OCI-LY7 (cell line): ENCODE data around the gene ALOXE3. TPM values are rescaled to one million over a fixed set of nuclear protein-coding genes. Genes with fewer than 3 reads are reported as not detected.
A peak's percentile ranks its signal among the peaks of the same experiment; 100 is the strongest.

Source experiments
- BruUV-seq: library from RNA; stranded (reverse); fragments of 400-500 nt; replicated peaks from 2 replicates; lab custom pipeline; 2021; lab: Mats Ljungman, UMichigan
- CTCF ChIA-PET: fragments of 300-600 bp; sonication (Branson Sonifier 250); formaldehyde crosslinking; loops from one replicate; lab custom pipeline; 2022; ENCODE audit warnings: antibody characterized with exemption; ENCODE audit not compliant: unreplicated experiment; lab: Charles Lee
- POLR2A ChIA-PET: fragments of 300-600 bp; sonication (Branson Sonifier 250); formaldehyde crosslinking; loops from one replicate; lab custom pipeline; 2022; ENCODE audit warnings: antibody characterized with exemption; lab: Charles Lee
- DNase-seq: peaks from one replicate; pipeline ENCODE4 v3.0.0-alpha.2; 2015; ENCODE audit warnings: low spot score
- H2AFZ ChIP-seq: fragments of 200-600 bp; sonication (generic), shearing (Covaris generic); 2 replicates; pipeline ENCODE4 v1.6.1; 2014; ENCODE audit warnings: mild to moderate bottlenecking, antibody characterized with exemption, low read length, moderate library complexity
- H3K27ac ChIP-seq: fragments of 200-600 bp; sonication (generic); 2 replicates; pipeline ENCODE4 v1.5.1; 2014; ENCODE audit warnings: mixed run types, low read depth, mild to moderate bottlenecking, moderate library complexity, low read length, inconsistent platforms; ENCODE audit not compliant: poor library complexity, severe bottlenecking
- H3K36me3 ChIP-seq: fragments of 200-600 bp; sonication (generic); 2 replicates; pipeline ENCODE4 v1.6.1; 2014; ENCODE audit warnings: mild to moderate bottlenecking, antibody characterized with exemption, low read length, moderate library complexity, mixed read lengths; ENCODE audit not compliant: insufficient read depth
- H3K4me1 ChIP-seq: fragments of 200-600 bp; sonication (generic); 2 replicates; pipeline ENCODE4 v1.5.1; 2014; ENCODE audit warnings: mild to moderate bottlenecking, low read length; ENCODE audit not compliant: insufficient read depth, poor library complexity, severe bottlenecking
- H3K4me2 ChIP-seq: fragments of 200-600 bp; sonication (generic); 2 replicates; pipeline ENCODE4 v1.6.1; 2014; ENCODE audit warnings: mild to moderate bottlenecking, low read length
- H3K4me3 ChIP-seq: fragments of 200-600 bp; sonication (generic); 2 replicates; pipeline ENCODE4 v1.5.1; 2014; ENCODE audit warnings: mild to moderate bottlenecking, low read depth, low read length; ENCODE audit not compliant: poor library complexity, severe bottlenecking
- H3K79me2 ChIP-seq: fragments of 200-600 bp; sonication (generic); 2 replicates; pipeline ENCODE4 v1.6.1; 2016; ENCODE audit warnings: low read depth, mild to moderate bottlenecking, low read length, moderate library complexity, mixed read lengths; ENCODE audit not compliant: insufficient read depth
- H3K9me2 ChIP-seq: fragments of 200-600 bp; sonication (generic); 2 replicates; pipeline ENCODE4 v1.6.1; 2016; ENCODE audit warnings: mild to moderate bottlenecking, low read length, mixed read lengths; ENCODE audit not compliant: insufficient read depth
- H3K9me3 ChIP-seq: fragments of 200-600 bp; sonication (generic); 2 replicates; pipeline ENCODE4 v1.6.1; 2014; ENCODE audit warnings: mild to moderate bottlenecking, mixed run types, low read length, mixed read lengths
- H4K20me1 ChIP-seq: fragments of 200-600 bp; sonication (generic); 2 replicates; pipeline ENCODE4 v1.6.1; 2014; ENCODE audit warnings: mild to moderate bottlenecking, antibody characterized with exemption, low read length, moderate library complexity, mixed read lengths; ENCODE audit not compliant: insufficient read depth
- CTCF ChIP-seq: fragments of 200-600 bp; sonication (generic); conservative IDR thresholded peaks from 2 replicates; pipeline ENCODE4 v1.5.1; 2014; ENCODE audit warnings: mild to moderate bottlenecking, antibody characterized with exemption, low read length, moderate library complexity, mixed read lengths
- EZH2phosphoT487 ChIP-seq: fragments of 200-600 bp; sonication (generic); IDR thresholded peaks from 2 replicates; pipeline ENCODE4 v1.6.1; 2018; ENCODE audit warnings: low read depth, borderline replicate concordance, mild to moderate bottlenecking, mixed run types, antibody characterized with exemption, low read length, moderate library complexity, mixed read lengths
- intact Hi-C: fragments of 100-400 bp; cut with micrococcal nuclease; formaldehyde crosslinking; loops from one replicate; pipeline ENCODE4 v1.10.0; 2022; ENCODE audit not compliant: unreplicated experiment
- total RNA-seq, 2 experiments: library from RNA; depleted of rRNA in 1 of 2; stranded (reverse); fragments of >200 nt in 1 of 2; shearing (Covaris generic) in 1 of 2; gene quantifications; 2 replicates each; pipeline ENCODE4 v1.2.3, GENCODE V29; 2014 to 2022

The ALOXE3 gene
- total RNA-seq, 2 experiments from 2014 or later, result 0.10 TPM; not detected in 1

DNA sequence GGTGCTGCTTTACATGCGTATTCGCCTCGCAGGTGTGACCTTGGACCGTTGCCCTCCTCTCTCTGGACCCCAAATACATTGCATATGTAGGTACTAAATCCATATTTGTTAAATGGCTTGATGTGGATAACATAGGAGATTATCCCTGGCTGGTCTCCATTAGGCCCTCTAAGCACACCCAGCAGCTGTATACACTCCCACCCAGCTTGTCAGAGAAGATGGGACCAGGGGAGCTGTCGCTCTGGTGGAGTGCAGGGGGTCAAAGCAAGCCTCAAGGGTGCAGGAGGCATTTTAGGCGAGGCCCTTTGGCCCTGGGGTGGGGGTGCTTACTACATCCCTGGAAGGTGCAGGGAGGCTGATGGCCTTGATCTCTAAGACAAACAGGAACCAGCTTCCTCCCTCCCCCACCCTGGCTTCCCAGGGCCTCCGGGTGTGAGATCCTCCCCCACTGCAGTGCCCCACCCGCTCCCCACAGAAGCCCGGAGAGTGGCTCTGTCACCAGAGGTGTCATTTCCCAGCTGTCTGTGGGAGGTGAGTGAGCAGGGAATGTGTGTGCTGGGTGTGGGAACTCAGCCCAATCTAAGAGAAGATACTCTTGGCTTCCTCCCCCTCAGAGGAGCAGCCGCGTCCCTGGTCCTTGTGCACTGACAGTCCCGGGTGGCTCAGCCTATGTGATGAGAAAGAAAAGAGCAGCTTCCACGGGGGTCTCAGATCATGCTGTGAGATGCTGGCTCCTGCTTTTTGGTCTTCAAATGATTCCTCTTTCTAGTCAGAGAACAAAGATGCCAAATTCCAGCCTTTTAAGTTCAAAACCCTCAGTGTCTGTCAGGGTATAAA, 45.9 kb upstream of the ALOXE3 start:
- TF ChIP-seq CTCF (no peak), EZH2phosphoT487 (no peak)
- peak overlapping the region; percentile 23 for H3K4me3 ChIP-seq
- H4K20me1 ChIP-seq, result no peaks in the 10 kb centered on the region
- H3K79me2 ChIP-seq, result peaks cover 14% of the 10 kb centered on the region; the same call in 1 of the 2 replicates
- H3K9me3 ChIP-seq, result no peaks in the 10 kb centered on the region
- peak; percentile 62 for DNase-seq
- H3K9me2 ChIP-seq, result no peaks in the 10 kb centered on the region
- peaks cover 19% of the 10 kb centered on the region; the same call in 1 of the 2 replicates for H3K36me3 ChIP-seq
- CTCF ChIA-PET, result interaction anchor here (0.6 to 1.4 kb wide), 2 partner anchors 20 to 27 kb away, joined by 3 read pairs; no protein-coding TSS in a partner anchor
- peak overlapping the region; percentile 71 for H3K4me2 ChIP-seq
- H3K4me1 ChIP-seq, result peaks cover 39% of the 10 kb centered on the region
- intact Hi-C loops, result no loop called here
- POLR2A ChIA-PET, result interaction anchor here (0.6 to 1.9 kb wide), 4 partner anchors 9 to 478 kb away, joined by 3 to 12 read pairs (median 4); no protein-coding TSS in a partner anchor
- peak overlapping the region; percentile 50 for H3K27ac ChIP-seq
- BruUV-seq, result no TSS peak
- H2AFZ ChIP-seq, result peak overlapping the region; percentile 76

DNA sequence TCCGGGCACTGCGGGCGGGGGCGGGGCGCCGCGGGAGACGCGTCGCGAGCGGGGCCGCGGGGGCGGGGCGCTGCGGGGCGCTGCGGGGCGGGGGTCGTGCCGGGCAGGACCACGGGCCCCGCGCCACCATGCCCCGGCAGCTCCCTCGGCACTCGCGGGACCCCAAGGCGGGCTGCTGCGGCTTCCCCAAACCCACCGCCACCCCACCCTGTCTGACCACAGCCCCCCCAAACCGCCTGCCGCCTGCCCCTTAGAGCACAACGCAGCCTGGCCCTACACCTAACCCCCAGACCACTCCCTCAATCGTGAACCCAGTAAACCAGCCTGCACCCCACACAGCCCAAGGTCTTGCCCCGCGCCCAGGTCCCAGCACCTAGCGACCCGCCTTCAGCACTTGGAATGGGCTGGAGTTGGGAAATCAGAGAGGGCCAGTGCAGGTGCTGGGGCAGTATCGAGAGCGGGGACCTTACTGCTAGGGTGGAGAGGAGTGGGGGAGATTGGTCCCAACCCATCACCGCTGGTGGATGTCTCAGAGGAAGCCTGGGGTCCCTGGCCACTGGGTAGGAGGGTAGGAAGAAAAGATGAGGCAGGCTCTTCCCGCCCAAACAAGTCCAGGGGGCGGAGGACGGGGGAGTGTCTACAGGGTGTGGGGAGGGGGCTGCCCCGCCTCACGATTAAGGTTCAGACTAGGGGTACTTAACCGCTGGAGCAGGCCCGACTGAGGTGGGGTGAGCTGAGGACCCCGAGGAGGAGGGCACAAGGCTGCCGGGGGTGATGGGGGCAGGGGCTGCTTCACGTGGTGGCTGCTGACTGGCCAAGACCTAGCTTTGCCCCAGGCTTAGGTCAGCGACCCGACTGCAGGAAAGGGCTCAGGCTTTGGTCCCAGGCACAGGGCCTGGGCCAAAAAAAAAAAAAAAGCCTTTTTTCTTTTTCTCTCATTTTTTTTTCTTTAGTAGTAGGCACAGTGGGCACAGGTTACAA, 45.0 kb upstream of the ALOXE3 start:
- no TSS peak for BruUV-seq
- Histone ChIP-seq H2AFZ (peak overlapping the region; percentile 76), H3K9me2 (no peaks in the 10 kb centered on the region)

More for the DNA sequence above, 45.0 kb upstream of the ALOXE3 start:
- intact Hi-C loops, result no loop called here
- Histone ChIP-seq H3K36me3 (peaks cover 24% of the 10 kb centered on the region), H3K4me3 (peak overlapping the region; percentile 91), H3K4me1 (peaks cover 43% of the 10 kb centered on the region), H4K20me1 (no peaks in the 10 kb centered on the region), H3K79me2 (peaks cover 14% of the 10 kb centered on the region; the same call in 1 of the 2 replicates), H3K4me2 (peak overlapping the region; percentile 71), H3K27ac (peak overlapping the region; percentile 50), H3K9me3 (no peaks in the 10 kb centered on the region)
- ChIA-PET POLR2A (interaction anchor here (0.6 to 1.9 kb wide), 3 partner anchors 10 to 477 kb away, joined by 3 to 12 read pairs (median 3); no protein-coding TSS in a partner anchor), CTCF (interaction anchor here (1.4 kb wide), 1 partner anchor 26 kb away, joined by 3 read pairs; no protein-coding TSS in a partner anchor)
- TF ChIP-seq EZH2phosphoT487 (no peak), CTCF (no peak)
- DNase-seq, result no peak
